Measurements from ENCODE around the gene BPIFB2.

The BPIFB2 gene

GRCh38 chr20:33022694-33023438 is 15.4 kb downstream of the BPIFB2 start:
- POLR2A ChIA-PET = no interaction called here
- CTCF ChIA-PET = no interaction called here

DNA sequence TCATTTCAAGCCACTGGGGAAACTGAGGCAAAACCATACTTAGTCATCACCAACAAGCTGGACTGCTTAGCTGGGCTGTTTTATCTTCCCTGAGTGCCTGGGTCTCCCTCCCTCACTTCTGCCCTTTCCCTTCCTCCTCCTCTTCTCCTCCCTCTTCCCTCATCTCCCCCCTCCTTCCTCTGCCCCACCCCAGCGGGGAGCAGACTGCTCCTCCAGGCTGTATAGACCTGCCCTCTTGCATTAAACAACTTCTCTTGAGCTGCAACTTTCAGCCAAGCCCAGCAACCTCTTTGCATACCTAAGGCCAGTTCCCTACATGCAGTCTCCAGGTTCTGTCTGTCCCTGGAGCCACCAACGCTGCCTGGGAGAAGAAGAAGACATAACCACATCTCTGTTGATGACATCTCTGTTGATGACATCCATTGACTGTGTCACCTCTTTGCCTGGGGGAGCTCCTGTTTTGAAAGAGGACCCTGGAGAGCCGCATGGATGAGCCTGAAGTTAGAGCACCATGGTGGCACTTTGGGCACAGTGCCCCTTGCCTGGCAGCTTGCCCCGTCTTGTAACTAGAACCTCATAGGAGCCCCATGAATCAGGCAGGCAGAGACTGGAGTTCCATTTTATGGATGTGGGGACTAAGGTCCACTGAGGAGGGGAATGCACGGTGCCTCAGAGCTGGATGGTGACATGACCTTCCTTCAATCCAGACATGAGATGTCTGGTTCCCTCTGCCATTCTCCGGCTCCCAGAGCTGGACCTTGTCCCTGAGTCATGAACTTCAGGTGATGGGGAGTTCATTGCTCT is 16.1 kb downstream of the BPIFB2 start:
- WGBS (ENCODE audit: insufficient coverage) = 80% methylated on average over 5 of the region's 6 CpGs
- Histone ChIP-seq H3K27me3 (replicated peaks in 2 of 5; ENCODE audit: control insufficient read depth in 4 of 5, insufficient read depth in 5 of 5, low read length in 4 of 5) (no peaks in the 10 kb centered on the region), H3K9me3 (ENCODE audit: control extremely low read depth in 1 of 5, control insufficient read depth in 4 of 5, insufficient read depth in 2 of 5, low read depth in 1 of 5, low read length in 4 of 5) (peaks cover 0 to 2% (median 0%) of the 10 kb centered on the region in 5 experiments), H3K27ac (ENCODE audit: insufficient read depth in 1 of 2, low read depth in 1 of 2, low read length in 2 of 2, poor library complexity in 1 of 2, severe bottlenecking in 2 of 2) (no peak overlapping the region), H3K4me3 (ENCODE audit: control insufficient read depth in 1 of 7, extremely low read depth in 1 of 7, insufficient read depth in 4 of 7, low read depth in 2 of 7, low read length in 6 of 7) (no peak overlapping the region), H3K4me1 (ENCODE audit: control extremely low read depth in 1 of 4, control insufficient read depth in 4 of 4, insufficient read depth in 4 of 4, low read length in 3 of 4) (no peaks in the 10 kb centered on the region), H3K36me3 (ENCODE audit: control insufficient read depth in 4 of 4, insufficient read depth in 4 of 4, low read length in 3 of 4) (no peaks in the 10 kb centered on the region)
- ChIA-PET CTCF (no interaction called here), POLR2A (no interaction called here)
- no peak for DNase-seq

More at GRCh38 chr20:33022694-33023438, 15.4 kb downstream of the BPIFB2 start:
- H3K27me3 ChIP-seq (replicated peaks in 2 of 5; ENCODE audit: control insufficient read depth in 4 of 5, insufficient read depth in 5 of 5, low read length in 4 of 5) = no peaks in the 10 kb centered on the region
- H3K36me3 ChIP-seq (ENCODE audit: control insufficient read depth in 4 of 4, insufficient read depth in 4 of 4, low read length in 3 of 4) = no peaks in the 10 kb centered on the region
- no peak for DNase-seq
- WGBS (ENCODE audit: insufficient coverage) = 100% methylated on average over 4 of the region's 7 CpGs
- no peak overlapping the region for H3K4me3 ChIP-seq (ENCODE audit: control insufficient read depth in 1 of 7, extremely low read depth in 1 of 7, insufficient read depth in 4 of 7, low read depth in 2 of 7, low read length in 6 of 7)
- H3K27ac ChIP-seq (ENCODE audit: insufficient read depth in 1 of 2, low read depth in 1 of 2, low read length in 2 of 2, poor library complexity in 1 of 2, severe bottlenecking in 2 of 2) = no peak overlapping the region
- H3K9me3 ChIP-seq (ENCODE audit: control extremely low read depth in 1 of 5, control insufficient read depth in 4 of 5, insufficient read depth in 2 of 5, low read depth in 1 of 5, low read length in 4 of 5) = peaks cover 0 to 2% (median 0%) of the 10 kb centered on the region in 5 experiments
- H3K4me1 ChIP-seq (ENCODE audit: control extremely low read depth in 1 of 4, control insufficient read depth in 4 of 4, insufficient read depth in 4 of 4, low read length in 3 of 4) = no peaks in the 10 kb centered on the region

DNA sequence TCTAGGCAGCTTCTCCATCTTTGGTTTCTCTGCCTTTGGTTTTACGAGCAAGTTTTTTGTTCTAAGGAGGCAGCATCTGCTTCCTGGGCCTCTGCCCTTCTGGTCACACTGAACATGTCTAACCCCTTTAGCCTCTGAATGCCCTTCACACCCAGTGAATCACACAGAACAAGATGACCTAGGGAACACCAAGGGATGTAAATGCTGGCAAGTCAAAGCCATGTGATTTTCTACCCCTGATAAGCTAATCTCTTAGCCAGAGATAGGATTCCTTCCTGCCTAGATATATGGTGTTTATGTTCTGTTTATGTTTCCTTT is 16.7 kb downstream of the BPIFB2 start:
- no peak overlapping the region for H3K27ac ChIP-seq (ENCODE audit: insufficient read depth in 1 of 2, low read depth in 1 of 2, low read length in 2 of 2, poor library complexity in 1 of 2, severe bottlenecking in 2 of 2)
- no peaks in the 10 kb centered on the region for H3K27me3 ChIP-seq (replicated peaks in 2 of 5; ENCODE audit: control insufficient read depth in 4 of 5, insufficient read depth in 5 of 5, low read length in 4 of 5)
- 86% methylated on average over 1 of the region's 1 CpG for WGBS (ENCODE audit: insufficient coverage)
- no peak for DNase-seq
- ChIA-PET POLR2A (no interaction called here), CTCF (no interaction called here)
- H3K4me3 ChIP-seq (ENCODE audit: control insufficient read depth in 1 of 7, extremely low read depth in 1 of 7, insufficient read depth in 4 of 7, low read depth in 2 of 7, low read length in 6 of 7) = no peak overlapping the region
- no peaks in the 10 kb centered on the region for H3K4me1 ChIP-seq (ENCODE audit: control extremely low read depth in 1 of 4, control insufficient read depth in 4 of 4, insufficient read depth in 4 of 4, low read length in 3 of 4)
- no peaks in the 10 kb centered on the region for H3K36me3 ChIP-seq (ENCODE audit: control insufficient read depth in 4 of 4, insufficient read depth in 4 of 4, low read length in 3 of 4)
- H3K9me3 ChIP-seq (ENCODE audit: control extremely low read depth in 1 of 5, control insufficient read depth in 4 of 5, insufficient read depth in 2 of 5, low read depth in 1 of 5, low read length in 4 of 5) = peaks cover 0 to 2% (median 0%) of the 10 kb centered on the region in 5 experiments

DNA sequence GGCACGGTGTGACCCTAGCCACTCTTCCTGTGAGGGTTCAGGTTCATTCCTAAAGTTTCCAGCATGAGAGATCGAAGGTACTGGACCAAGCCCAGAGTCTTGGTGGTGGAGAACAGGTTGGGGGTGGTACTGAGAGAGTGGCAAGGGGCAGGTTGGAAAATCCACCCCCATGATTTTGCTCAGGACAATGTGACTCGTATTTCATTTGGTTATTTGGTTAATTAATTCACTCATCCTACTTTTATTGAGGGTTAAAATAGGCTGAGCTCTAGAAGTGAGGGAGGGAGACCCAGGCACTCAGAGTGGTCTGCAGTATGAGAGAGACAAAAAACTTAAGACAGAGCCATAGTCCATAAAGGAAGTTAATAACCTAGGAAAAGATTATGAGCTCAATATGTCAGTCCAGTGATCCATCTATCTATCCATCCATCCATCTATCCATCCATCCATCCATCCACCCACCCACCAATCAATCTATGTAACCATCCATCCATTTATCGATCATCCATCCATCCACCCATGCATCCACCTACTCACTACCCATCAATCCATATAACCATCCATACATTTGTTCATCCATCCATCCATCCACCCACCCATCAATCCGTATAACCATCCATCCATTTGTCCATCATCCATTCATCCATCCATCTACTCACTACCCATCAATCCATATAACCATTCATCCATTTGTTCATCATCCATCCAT is 17.3 kb downstream of the BPIFB2 start:
- H3K4me1 ChIP-seq (ENCODE audit: control extremely low read depth in 1 of 4, control insufficient read depth in 4 of 4, insufficient read depth in 4 of 4, low read length in 3 of 4) = no peaks in the 10 kb centered on the region
- peaks cover 0 to 2% (median 0%) of the 10 kb centered on the region in 5 experiments for H3K9me3 ChIP-seq (ENCODE audit: control extremely low read depth in 1 of 5, control insufficient read depth in 4 of 5, insufficient read depth in 2 of 5, low read depth in 1 of 5, low read length in 4 of 5)
- WGBS (ENCODE audit: insufficient coverage) = 82% methylated on average over 4 of the region's 5 CpGs
- H3K27me3 ChIP-seq (replicated peaks in 2 of 5; ENCODE audit: control insufficient read depth in 4 of 5, insufficient read depth in 5 of 5, low read length in 4 of 5) = no peaks in the 10 kb centered on the region
- ChIA-PET POLR2A (no interaction called here), CTCF (no interaction called here)
- no peak overlapping the region for H3K4me3 ChIP-seq (ENCODE audit: control insufficient read depth in 1 of 7, extremely low read depth in 1 of 7, insufficient read depth in 4 of 7, low read depth in 2 of 7, low read length in 6 of 7)
- no peaks in the 10 kb centered on the region for H3K36me3 ChIP-seq (ENCODE audit: control insufficient read depth in 4 of 4, insufficient read depth in 4 of 4, low read length in 3 of 4)
- no peak overlapping the region for H3K27ac ChIP-seq (ENCODE audit: insufficient read depth in 1 of 2, low read depth in 1 of 2, low read length in 2 of 2, poor library complexity in 1 of 2, severe bottlenecking in 2 of 2)
- no peak for DNase-seq

- Histone ChIP-seq H3K36me3 (ENCODE audit: control insufficient read depth in 4 of 4, insufficient read depth in 4 of 4, low read length in 3 of 4) (no peaks in the 10 kb centered on the region), H3K4me3 (ENCODE audit: control insufficient read depth in 1 of 7, extremely low read depth in 1 of 7, insufficient read depth in 4 of 7, low read depth in 2 of 7, low read length in 6 of 7) (no peak overlapping the region), H3K9me3 (ENCODE audit: control extremely low read depth in 1 of 5, control insufficient read depth in 4 of 5, insufficient read depth in 2 of 5, low read depth in 1 of 5, low read length in 4 of 5) (peaks cover 0 to 2% (median 0%) of the 10 kb centered on the region in 5 experiments), H3K27me3 (replicated peaks in 2 of 5; ENCODE audit: control insufficient read depth in 4 of 5, insufficient read depth in 5 of 5, low read length in 4 of 5) (no peaks in the 10 kb centered on the region), H3K27ac (ENCODE audit: insufficient read depth in 1 of 2, low read depth in 1 of 2, low read length in 2 of 2, poor library complexity in 1 of 2, severe bottlenecking in 2 of 2) (no peak overlapping the region), H3K4me1 (ENCODE audit: control extremely low read depth in 1 of 4, control insufficient read depth in 4 of 4, insufficient read depth in 4 of 4, low read length in 3 of 4) (no peaks in the 10 kb centered on the region)
- no peak for DNase-seq
- POLR2A ChIA-PET = no interaction called here
- 93% methylated on average over 4 of the region's 9 CpGs for WGBS (ENCODE audit: insufficient coverage)
- CTCF ChIA-PET = no interaction called here
Observed at GRCh38 chr20:33025318-33025876, 17.9 kb downstream of the BPIFB2 start.

GRCh38 chr20:33026072-33026778 is 18.7 kb downstream of the BPIFB2 start:
- Histone ChIP-seq H3K9me3 (ENCODE audit: control extremely low read depth in 1 of 5, control insufficient read depth in 4 of 5, insufficient read depth in 2 of 5, low read depth in 1 of 5, low read length in 4 of 5) (peaks cover 0 to 2% (median 0%) of the 10 kb centered on the region in 5 experiments), H3K4me3 (ENCODE audit: control insufficient read depth in 1 of 7, extremely low read depth in 1 of 7, insufficient read depth in 4 of 7, low read depth in 2 of 7, low read length in 6 of 7) (no peak overlapping the region), H3K36me3 (ENCODE audit: control insufficient read depth in 4 of 4, insufficient read depth in 4 of 4, low read length in 3 of 4) (no peaks in the 10 kb centered on the region), H3K27ac (ENCODE audit: insufficient read depth in 1 of 2, low read depth in 1 of 2, low read length in 2 of 2, poor library complexity in 1 of 2, severe bottlenecking in 2 of 2) (no peak overlapping the region), H3K27me3 (replicated peaks in 2 of 5; ENCODE audit: control insufficient read depth in 4 of 5, insufficient read depth in 5 of 5, low read length in 4 of 5) (no peaks in the 10 kb centered on the region), H3K4me1 (ENCODE audit: control extremely low read depth in 1 of 4, control insufficient read depth in 4 of 4, insufficient read depth in 4 of 4, low read length in 3 of 4) (no peaks in the 10 kb centered on the region)
- POLR2A ChIA-PET = no interaction called here
- WGBS (ENCODE audit: insufficient coverage) = 91% methylated on average over 5 of the region's 5 CpGs
- CTCF ChIA-PET = no interaction called here
- no peak for DNase-seq
